ENCODE results near the gene MSH4. TPM values are rescaled to one million over a fixed set of nuclear protein-coding genes. Genes with fewer than 3 reads are reported as not detected.
A peak's percentile ranks its signal among the peaks of the same experiment; 100 is the strongest.

The MSH4 gene
- total and polyA plus RNA-seq, 10 donors = 0.17 to 0.85 (median 0.33) TPM

- intact Hi-C loops (cut with DNase I; ENCODE audit: low total_unique reads) = loop anchor here (10.0 kb wide), 1 partner anchor 63 kb away; the partner anchor contains the start of gene ACADM
- peaks cover 40 to 79% (median 63%) of the 10 kb centered on the region in 6 donors for H3K4me1 ChIP-seq
- WGBS, 5 donors = 12 to 20% (median 13%) methylated on average over 4 of the region's 4 CpGs
- DNase-seq = no peak
- H3K36me3 ChIP-seq = peaks cover 0 to 46% (median 23%) of the 10 kb centered on the region in 6 donors
- H3K27ac ChIP-seq = peak overlapping the region in 7 of 8 donors; percentile 88 to 94 (median 90)
- H3K4me3 ChIP-seq = peak overlapping the region; percentile 64 to 89 (median 76)
- TF ChIP-seq POLR2A (IDR thresholded peaks at IDR 0.05) (no peak), POLR2AphosphoS5 (IDR thresholded peaks at IDR 0.05) (no peak), CTCF (IDR thresholded peaks at IDR 0.05 in 8 of 11, conservative IDR thresholded peaks at IDR 0.05 in 3 of 11) (no peak)
- H3K9me3 ChIP-seq = no peaks in the 10 kb centered on the region
- H3K27me3 ChIP-seq (replicated peaks in 1 of 7) = no peaks in the 10 kb centered on the region
Measured at GRCh38 chr1:75787524-75787923, 9.2 kb upstream of the MSH4 start.

- TF ChIP-seq POLR2AphosphoS5 (IDR thresholded peaks at IDR 0.05) = no peak
- TF ChIP-seq CTCF (IDR thresholded peaks at IDR 0.05 in 8 of 11, conservative IDR thresholded peaks at IDR 0.05 in 3 of 11) = no peak
- TF ChIP-seq POLR2A (IDR thresholded peaks at IDR 0.05) = no peak
- Histone ChIP-seq H3K9me3 (no peaks in the 10 kb centered on the region), H3K4me1 (peaks cover 40 to 82% (median 59%) of the 10 kb centered on the region in 6 donors), H3K36me3 (peaks cover 0 to 71% (median 48%) of the 10 kb centered on the region in 6 donors), H3K27ac (peak overlapping the region in 1 of 8 donors; percentile 13), H3K27me3 (replicated peaks in 1 of 7) (no peaks in the 10 kb centered on the region), H3K4me3 (peak overlapping the region in 1 of 8 donors; percentile 64)
- intact Hi-C loops (cut with DNase I; ENCODE audit: low total_unique reads) = loop anchor here (10.0 kb wide), 1 partner anchor 65 kb away; the partner anchor contains the start of gene ACADM
- DNase-seq = no peak
Measured at GRCh38 chr1:75789988-75790387, 6.7 kb upstream of the MSH4 start.

GRCh38 chr1:75791022-75791421, 5.7 kb upstream of the MSH4 start:
- intact Hi-C loops (cut with DNase I; ENCODE audit: low total_unique reads) = no loop called here
- Histone ChIP-seq H3K9me3 (no peaks in the 10 kb centered on the region), H3K4me1 (peaks cover 37 to 74% (median 52%) of the 10 kb centered on the region in 6 donors), H3K27me3 (replicated peaks in 1 of 7) (no peaks in the 10 kb centered on the region), H3K4me3 (no peak overlapping the region), H3K36me3 (peaks cover 3 to 81% (median 58%) of the 10 kb centered on the region in 6 donors), H3K27ac (peak overlapping the region in 3 of 8 donors; percentile 11 to 24 (median 13))
- WGBS, 5 donors = 74 to 91% (median 83%) methylated on average over 1 of the region's 1 CpG
- no peak for DNase-seq
- TF ChIP-seq POLR2AphosphoS5 (IDR thresholded peaks at IDR 0.05) (no peak), POLR2A (IDR thresholded peaks at IDR 0.05) (no peak), CTCF (IDR thresholded peaks at IDR 0.05 in 8 of 11, conservative IDR thresholded peaks at IDR 0.05 in 3 of 11) (no peak)

GRCh38 chr1:75792091-75792490, 4.6 kb upstream of the MSH4 start:
- intact Hi-C loops (cut with DNase I; ENCODE audit: low total_unique reads) = no loop called here
- Histone ChIP-seq H3K27me3 (replicated peaks in 1 of 7) (no peaks in the 10 kb centered on the region), H3K4me1 (peaks cover 37 to 69% (median 48%) of the 10 kb centered on the region in 6 donors), H3K36me3 (peaks cover 3 to 92% (median 68%) of the 10 kb centered on the region in 6 donors), H3K27ac (no peak overlapping the region), H3K4me3 (no peak overlapping the region), H3K9me3 (no peaks in the 10 kb centered on the region)
- no peak for TF ChIP-seq POLR2A (IDR thresholded peaks at IDR 0.05)
- DNase-seq = no peak
- 95 to 99% (median 97%) methylated on average over 3 of the region's 3 CpGs for WGBS, 5 donors

All from spleen (tissue), 11 donors.